ENCODE measurements around the gene PRKCA.

PRKCA gene

GRCh38 chr17:66772148-66772812, 469.9 kb downstream of the PRKCA start:
- H4K20me1 ChIP-seq (ENCODE audit: insufficient read depth, low read length) = no peaks in the 10 kb centered on the region
- H3K4me1 ChIP-seq (ENCODE audit: low read length) = no peaks in the 10 kb centered on the region
- no peak overlapping the region for H2AFZ ChIP-seq (ENCODE audit: low read depth, low read length)

DNA sequence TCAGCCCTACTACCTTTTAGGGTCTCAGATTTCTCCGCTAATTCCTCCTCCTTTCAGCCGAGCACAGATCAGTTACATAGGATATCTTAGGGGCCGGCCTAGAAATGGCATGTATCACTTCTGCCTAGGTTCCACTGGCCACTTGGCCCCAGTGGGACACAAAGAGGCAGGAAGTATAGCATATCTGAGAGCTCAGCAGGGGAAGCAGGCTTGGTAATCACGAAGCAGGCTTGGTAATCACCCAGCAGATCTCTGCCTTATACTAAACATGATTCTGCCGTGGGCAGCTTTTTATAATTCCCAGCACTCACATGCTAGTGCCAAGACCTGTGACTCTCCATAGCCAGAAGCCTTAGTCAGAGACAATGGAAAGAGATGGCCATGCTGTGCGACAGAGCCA, 472.9 kb downstream of the PRKCA start:
- Histone ChIP-seq H3K4me2 (ENCODE audit: low read length) (no peak overlapping the region), H3K79me2 (ENCODE audit: low read length) (no peaks in the 10 kb centered on the region), H3K9ac (ENCODE audit: low read length) (no peak overlapping the region), H3K9me3 (ENCODE audit: insufficient read depth, low read length) (no peaks in the 10 kb centered on the region), H2AFZ (ENCODE audit: low read depth, low read length) (no peak overlapping the region), H3K4me1 (ENCODE audit: low read length) (no peaks in the 10 kb centered on the region), H3K4me3 (ENCODE audit: low read length) (no peak overlapping the region), H3K27me3 (ENCODE audit: low read depth, low read length) (0 out of 2 replicates have a peak, but pooled peaks cover 3% of the 10 kb centered on the region), H3K36me3 (replicated peaks; ENCODE audit: low read depth, low read length) (no peaks in the 10 kb centered on the region), H3K27ac (ENCODE audit: low read length) (no peak overlapping the region), H4K20me1 (ENCODE audit: insufficient read depth, low read length) (no peaks in the 10 kb centered on the region)
- no peak for TF ChIP-seq EZH2phosphoT487 (IDR thresholded peaks at IDR 0.05; ENCODE audit: low read depth)
- TF ChIP-seq, protein P1, sequence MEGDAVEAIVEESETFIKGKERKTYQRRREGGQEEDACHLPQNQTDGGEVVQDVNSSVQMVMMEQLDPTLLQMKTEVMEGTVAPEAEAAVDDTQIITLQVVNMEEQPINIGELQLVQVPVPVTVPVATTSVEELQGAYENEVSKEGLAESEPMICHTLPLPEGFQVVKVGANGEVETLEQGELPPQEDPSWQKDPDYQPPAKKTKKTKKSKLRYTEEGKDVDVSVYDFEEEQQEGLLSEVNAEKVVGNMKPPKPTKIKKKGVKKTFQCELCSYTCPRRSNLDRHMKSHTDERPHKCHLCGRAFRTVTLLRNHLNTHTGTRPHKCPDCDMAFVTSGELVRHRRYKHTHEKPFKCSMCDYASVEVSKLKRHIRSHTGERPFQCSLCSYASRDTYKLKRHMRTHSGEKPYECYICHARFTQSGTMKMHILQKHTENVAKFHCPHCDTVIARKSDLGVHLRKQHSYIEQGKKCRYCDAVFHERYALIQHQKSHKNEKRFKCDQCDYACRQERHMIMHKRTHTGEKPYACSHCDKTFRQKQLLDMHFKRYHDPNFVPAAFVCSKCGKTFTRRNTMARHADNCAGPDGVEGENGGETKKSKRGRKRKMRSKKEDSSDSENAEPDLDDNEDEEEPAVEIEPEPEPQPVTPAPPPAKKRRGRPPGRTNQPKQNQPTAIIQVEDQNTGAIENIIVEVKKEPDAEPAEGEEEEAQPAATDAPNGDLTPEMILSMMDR (IDR thresholded peaks at IDR 0.05; ENCODE audit: low read depth, low read length) = no peak

More at GRCh38 chr17:66772148-66772812, 469.9 kb downstream of the PRKCA start:
- Histone ChIP-seq H3K4me3 (ENCODE audit: low read length) (no peak overlapping the region), H3K27ac (ENCODE audit: low read length) (no peak overlapping the region), H3K79me2 (ENCODE audit: low read length) (no peaks in the 10 kb centered on the region), H3K9me3 (ENCODE audit: insufficient read depth, low read length) (no peaks in the 10 kb centered on the region), H3K36me3 (replicated peaks; ENCODE audit: low read depth, low read length) (no peaks in the 10 kb centered on the region), H3K9ac (ENCODE audit: low read length) (no peak overlapping the region), H3K27me3 (ENCODE audit: low read depth, low read length) (0 out of 2 replicates have a peak, but pooled peaks cover 3% of the 10 kb centered on the region), H3K4me2 (ENCODE audit: low read length) (no peak overlapping the region)
- no peak for TF ChIP-seq EZH2phosphoT487 (IDR thresholded peaks at IDR 0.05; ENCODE audit: low read depth)
- TF ChIP-seq, protein P1 (IDR thresholded peaks at IDR 0.05; ENCODE audit: low read depth, low read length) = no peak

GRCh38 chr17:66775881-66776400, 473.5 kb downstream of the PRKCA start:
- Histone ChIP-seq H3K9ac (ENCODE audit: low read length) (no peak overlapping the region), H3K4me3 (ENCODE audit: low read length) (no peak overlapping the region), H3K9me3 (ENCODE audit: insufficient read depth, low read length) (no peaks in the 10 kb centered on the region), H3K36me3 (replicated peaks; ENCODE audit: low read depth, low read length) (no peaks in the 10 kb centered on the region), H3K4me2 (ENCODE audit: low read length) (no peak overlapping the region), H3K27me3 (ENCODE audit: low read depth, low read length) (0 out of 2 replicates have a peak, but pooled peaks cover 3% of the 10 kb centered on the region), H3K79me2 (ENCODE audit: low read length) (no peaks in the 10 kb centered on the region), H3K4me1 (ENCODE audit: low read length) (no peaks in the 10 kb centered on the region), H2AFZ (ENCODE audit: low read depth, low read length) (no peak overlapping the region), H3K27ac (ENCODE audit: low read length) (no peak overlapping the region), H4K20me1 (ENCODE audit: insufficient read depth, low read length) (no peaks in the 10 kb centered on the region)
- TF ChIP-seq EZH2phosphoT487 (IDR thresholded peaks at IDR 0.05; ENCODE audit: low read depth) = no peak
- TF ChIP-seq, protein P1 (IDR thresholded peaks at IDR 0.05; ENCODE audit: low read depth, low read length) = no peak

DNA sequence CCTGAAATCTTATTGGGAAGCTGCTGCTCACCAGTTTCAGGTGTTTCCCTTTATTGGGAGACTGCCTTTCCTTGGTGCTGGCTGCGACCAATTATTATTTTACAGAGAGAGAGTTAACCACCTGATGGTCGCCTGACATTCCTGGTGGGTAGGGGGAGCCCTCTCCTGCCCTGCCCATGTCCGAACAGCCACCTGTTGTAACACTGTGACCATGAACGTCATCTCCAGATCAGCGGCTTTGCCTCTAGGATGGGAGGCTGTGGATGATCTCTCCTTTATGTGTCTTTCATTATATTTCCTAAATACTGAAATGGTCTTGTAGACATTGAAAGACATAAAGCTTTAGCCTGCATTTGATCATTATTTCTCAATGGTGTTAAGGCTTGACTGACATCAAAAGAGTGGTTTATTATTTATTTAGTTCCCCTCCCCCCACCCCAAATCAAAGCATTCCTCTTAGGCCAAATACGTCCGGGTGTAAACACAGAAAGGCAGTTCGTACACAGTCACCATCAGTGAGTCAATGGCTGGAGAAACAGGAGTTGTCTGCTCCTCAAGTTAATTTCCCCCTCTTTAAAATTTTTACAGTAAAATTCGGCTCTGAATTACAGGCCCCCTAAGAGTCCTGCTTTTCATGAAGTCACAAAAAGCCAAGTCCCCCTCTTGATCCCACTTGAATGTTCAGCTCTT, 474.7 kb downstream of the PRKCA start:
- Histone ChIP-seq H3K27ac (ENCODE audit: low read length) (no peak overlapping the region), H2AFZ (ENCODE audit: low read depth, low read length) (no peak overlapping the region), H3K27me3 (ENCODE audit: low read depth, low read length) (0 out of 2 replicates have a peak, but pooled peaks cover 3% of the 10 kb centered on the region), H3K9ac (ENCODE audit: low read length) (no peak overlapping the region), H3K79me2 (ENCODE audit: low read length) (no peaks in the 10 kb centered on the region), H3K4me1 (ENCODE audit: low read length) (peaks cover 3% of the 10 kb centered on the region; the same call in 1 of the 2 replicates), H3K36me3 (replicated peaks; ENCODE audit: low read depth, low read length) (no peaks in the 10 kb centered on the region), H3K4me2 (ENCODE audit: low read length) (no peak overlapping the region), H3K9me3 (ENCODE audit: insufficient read depth, low read length) (no peaks in the 10 kb centered on the region), H4K20me1 (ENCODE audit: insufficient read depth, low read length) (no peaks in the 10 kb centered on the region), H3K4me3 (ENCODE audit: low read length) (no peak overlapping the region)
- TF ChIP-seq, protein P1 (IDR thresholded peaks at IDR 0.05; ENCODE audit: low read depth, low read length) = no peak
- TF ChIP-seq EZH2phosphoT487 (IDR thresholded peaks at IDR 0.05; ENCODE audit: low read depth) = no peak
